H7 (cell line): Measurements from ENCODE around the gene BBS2. TPM values are rescaled to one million over a fixed set of nuclear protein-coding genes. Genes with fewer than 3 reads are reported as not detected.

Experiments
- DNase-seq: peaks from one replicate; pipeline ENCODE4 v3.0.0; 2012
- H3K27me3 ChIP-seq: 2 replicates; pipeline ENCODE4 v1.6.0; 2011; ENCODE audit warnings: mild to moderate bottlenecking, low read length; ENCODE audit not compliant: control insufficient read depth, insufficient read depth
- H3K36me3 ChIP-seq: replicated peaks from 2 replicates; pipeline ENCODE4 v1.5.1; 2011; ENCODE audit warnings: low read length; ENCODE audit not compliant: control insufficient read depth, insufficient read depth
- H3K4me3 ChIP-seq: 2 replicates; pipeline ENCODE4 v1.5.1; 2011; ENCODE audit warnings: low read depth, mild to moderate bottlenecking, control low read depth, low read length, moderate library complexity; ENCODE audit not compliant: insufficient read depth
- total RNA-seq: library from RNA; depleted of rRNA; stranded (reverse); fragments of >200 nt; shearing (Covaris generic); gene quantifications from 2 replicates; pipeline ENCODE4 v1.2.3, GENCODE V29; 2014; rRNA removed

BBS2 gene
- total RNA-seq, 1 experiment from 2014 or later, result 22.2 TPM

- DNase-seq, result no peak
- H3K36me3 ChIP-seq, result peaks cover 4% of the 10 kb centered on the region
- H3K4me3 ChIP-seq, result no peak overlapping the region
- H3K27me3 ChIP-seq, result no peaks in the 10 kb centered on the region
Observed at GRCh38 chr16:56448005-56448404, 71.8 kb downstream of the BBS2 start.

- Histone ChIP-seq H3K36me3 (peaks cover 4% of the 10 kb centered on the region), H3K4me3 (no peak overlapping the region), H3K27me3 (no peaks in the 10 kb centered on the region)
- no peak for DNase-seq
Observed at GRCh38 chr16:56447286-56447685, 72.5 kb downstream of the BBS2 start.

- Histone ChIP-seq H3K36me3 (peaks cover 19% of the 10 kb centered on the region), H3K4me3 (no peak overlapping the region), H3K27me3 (no peaks in the 10 kb centered on the region)
- no peak for DNase-seq
Observed at GRCh38 chr16:56438038-56438437, 81.8 kb downstream of the BBS2 start.

- Histone ChIP-seq H3K36me3 (peaks cover 19% of the 10 kb centered on the region), H3K4me3 (no peak overlapping the region), H3K27me3 (no peaks in the 10 kb centered on the region)
- no peak for DNase-seq
Observed at GRCh38 chr16:56436258-56436657, 83.6 kb downstream of the BBS2 start.

Other genes starting within 250 kb of the BBS2 start
- gene AMFR, start 94.5 kb downstream of the BBS2 start, total RNA-seq, result 83.1 and 91.1 TPM in 2 replicates
- gene NUDT21, start 68.7 kb downstream of the BBS2 start, total RNA-seq, result 158 and 160 TPM in 2 replicates
- 70.2 and 74.1 TPM in 2 replicates for gene OGFOD1, start 68.5 kb downstream of the BBS2 start, total RNA-seq
- not detected in 2 replicates for gene MT4, start 45.0 kb upstream of the BBS2 start, total RNA-seq
- gene MT3, start 69.5 kb upstream of the BBS2 start, total RNA-seq, result 0.31 TPM in 1 of 2 replicates, not detected in the other
- gene MT2A, start 88.6 kb upstream of the BBS2 start, total RNA-seq, result 31.9 and 36.9 TPM in 2 replicates
- 22.3 and 35.8 TPM in 2 replicates for gene MT1E, start 105.8 kb upstream of the BBS2 start, total RNA-seq
- 0.80 and 0.81 TPM in 2 replicates for gene MT1M, start 112.6 kb upstream of the BBS2 start, total RNA-seq
- 1.1 TPM in 1 of 2 replicates, not detected in the other for gene MT1A, start 118.6 kb upstream of the BBS2 start, total RNA-seq
- not detected in 2 replicates for gene MT1B, start 131.9 kb upstream of the BBS2 start, total RNA-seq
- gene MT1F, start 137.9 kb upstream of the BBS2 start, total RNA-seq, result 11.8 and 13.4 TPM in 2 replicates
- 20.3 and 38.1 TPM in 2 replicates for gene MT1G, start 148.0 kb upstream of the BBS2 start, total RNA-seq
- gene MT1H, start 149.8 kb upstream of the BBS2 start, total RNA-seq, result 3.0 and 3.8 TPM in 2 replicates
- 138 and 157 TPM in 2 replicates for gene MT1X, start 162.4 kb upstream of the BBS2 start, total RNA-seq
- gene NUP93, start 210.1 kb upstream of the BBS2 start, total RNA-seq, result 133 and 144 TPM in 2 replicates